ENCODE measurements around the gene CILP2. TPM values are rescaled to one million over a fixed set of nuclear protein-coding genes. Genes with fewer than 3 reads are reported as not detected.

Gene CILP2
- total and polyA plus RNA-seq, 9 of the 15 experiments (the other 6 are each of a cell fraction or from before 2014, with no cell fraction given) = 0.04 to 0.35 (median 0.05) TPM; not detected in 2

DNA sequence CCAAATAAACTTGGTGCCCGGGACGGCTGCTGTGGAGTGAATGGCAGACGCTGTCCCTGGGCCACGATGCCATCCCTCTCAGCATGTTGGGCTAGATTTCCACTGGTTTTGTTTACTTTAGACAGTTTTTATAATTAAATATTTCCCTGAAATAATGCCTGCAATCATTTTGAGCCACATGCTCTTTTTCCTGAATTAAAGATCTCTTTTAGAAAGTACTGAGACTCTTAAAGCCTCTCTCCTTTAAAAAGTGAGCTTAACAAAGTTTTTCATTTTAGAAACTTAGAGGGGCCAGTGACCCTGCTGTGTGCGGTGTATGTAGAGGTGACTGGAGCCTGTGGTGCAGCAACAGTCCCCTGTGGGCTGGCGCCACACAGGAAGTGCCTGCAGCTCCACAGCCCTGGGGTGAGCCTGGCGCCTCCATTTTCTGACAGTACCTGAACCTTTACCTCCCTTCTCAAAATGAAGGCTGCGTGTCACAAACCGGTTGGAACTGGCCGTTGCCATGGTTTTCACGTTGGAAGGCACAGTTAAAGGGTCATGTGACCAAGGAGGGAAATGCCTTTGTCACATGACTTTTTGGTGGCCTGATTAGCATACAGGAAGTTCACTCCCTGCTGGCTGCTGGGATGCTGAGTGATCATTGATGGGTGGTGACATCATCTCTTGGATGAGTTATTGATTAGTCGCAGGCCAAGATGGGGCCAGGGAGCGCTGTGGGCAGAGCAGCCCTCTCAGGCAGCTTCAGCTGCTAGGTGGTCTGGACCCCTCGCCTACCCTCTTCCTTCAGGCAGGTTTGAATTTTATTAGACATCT lies 49.0 kb upstream of the CILP2 start (continued):
- TF ChIP-seq CHD7 (IDR thresholded peaks at IDR 0.05; ENCODE audit: low read depth, low read length) (no peak), MTA1 (IDR thresholded peaks at IDR 0.05; ENCODE audit: borderline replicate concordance) (no peak), HDGF (IDR thresholded peaks at IDR 0.05) (no peak), ZNF77 (CRISPR knock-in tag; IDR thresholded peaks at IDR 0.05) (no peak), SRSF7 (optimal IDR thresholded peaks at IDR 0.05; ENCODE audit: low read depth, low read length) (no peak), TAF1 (IDR thresholded peaks at IDR 0.05; ENCODE audit: control insufficient read depth, extremely low read depth, insufficient read depth, low read length, severe bottlenecking) (peak; percentile 55), ZNF384 (IDR thresholded peaks at IDR 0.05; ENCODE audit: low read depth, low read length) (no peak), ZNF778 (CRISPR knock-in tag; IDR thresholded peaks at IDR 0.05) (no peak), ZNF507 (tag; conservative IDR thresholded peaks at IDR 0.05) (no peak), CHD1 (IDR thresholded peaks at IDR 0.05; ENCODE audit: low read length) (no peak), TRIM25 (IDR thresholded peaks at IDR 0.05; ENCODE audit: borderline replicate concordance) (no peak), ZZZ3 (IDR thresholded peaks at IDR 0.05) (no peak)
- TF ChIP-seq, protein P1, sequence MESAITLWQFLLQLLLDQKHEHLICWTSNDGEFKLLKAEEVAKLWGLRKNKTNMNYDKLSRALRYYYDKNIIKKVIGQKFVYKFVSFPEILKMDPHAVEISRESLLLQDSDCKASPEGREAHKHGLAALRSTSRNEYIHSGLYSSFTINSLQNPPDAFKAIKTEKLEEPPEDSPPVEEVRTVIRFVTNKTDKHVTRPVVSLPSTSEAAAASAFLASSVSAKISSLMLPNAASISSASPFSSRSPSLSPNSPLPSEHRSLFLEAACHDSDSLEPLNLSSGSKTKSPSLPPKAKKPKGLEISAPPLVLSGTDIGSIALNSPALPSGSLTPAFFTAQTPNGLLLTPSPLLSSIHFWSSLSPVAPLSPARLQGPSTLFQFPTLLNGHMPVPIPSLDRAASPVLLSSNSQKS (CRISPR knock-in tag; IDR thresholded peaks at IDR 0.05) = no peak

All from K562 (cell line).